Liver (tissue), 3 donors: ENCODE measurements around the gene CD300LG.

Source experiments
- ATF3 ChIP-seq: IDR thresholded peaks from 2 replicates; pipeline ENCODE4 v1.6.1; 2016; ENCODE audit warnings: antibody characterized with exemption
- CTCF ChIP-seq: fragments of 150-350 bp; IDR thresholded peaks from 2 replicates; pipeline ENCODE4 v1.5.1; 2017; ENCODE audit warnings: improper control_type of control experiment, low read depth, low read length; ENCODE audit not compliant: missing input control
- EGR1 ChIP-seq, 2 donors: IDR thresholded peaks; 2 replicates each; pipeline ENCODE4 v1.6.1; 2016 to 2018; ENCODE audit warnings: antibody characterized with exemption in 2 of 2, low read depth in 2 of 2
- FOXA1 ChIP-seq: IDR thresholded peaks from 2 replicates; pipeline ENCODE4 v1.6.1; 2016; ENCODE audit warnings: antibody characterized with exemption
- HNF4G ChIP-seq: IDR thresholded peaks from 2 replicates; pipeline ENCODE4 v1.6.1; 2016; ENCODE audit warnings: antibody characterized with exemption
- JUND ChIP-seq, 2 donors: IDR thresholded peaks; 2 replicates each; pipeline ENCODE4 v1.6.1; 2016; ENCODE audit warnings: antibody characterized with exemption in 2 of 2
- MAX ChIP-seq: IDR thresholded peaks from 2 replicates; pipeline ENCODE4 v1.6.1; 2016; ENCODE audit warnings: antibody characterized with exemption
- RAD21 ChIP-seq, 2 donors: IDR thresholded peaks; 2 replicates each; pipeline ENCODE4 v1.6.1; 2016; ENCODE audit warnings: antibody characterized with exemption in 2 of 2, mild to moderate bottlenecking in 2 of 2
- REST ChIP-seq: IDR thresholded peaks from 2 replicates; pipeline ENCODE4 v1.6.1; 2016; ENCODE audit warnings: antibody characterized with exemption, mild to moderate bottlenecking
- TAF1 ChIP-seq: conservative IDR thresholded peaks from 2 replicates; pipeline ENCODE4 v1.6.1; 2016; ENCODE audit warnings: antibody characterized with exemption, mild to moderate bottlenecking
- ZBTB33 ChIP-seq: IDR thresholded peaks from 2 replicates; pipeline ENCODE4 v1.6.1; 2016; ENCODE audit warnings: antibody characterized with exemption
- donor health status: healthy.
- donor health status: healthy.

GRCh38 chr17:43846221-43846712 lies 709 bp upstream of the CD300LG start:
- TF ChIP-seq CTCF (peak; percentile 96), REST (no peak), RAD21 (IDR thresholded peaks at IDR 0.05) (peak; percentile 92 to 93), MAX (no peak), ATF3 (no peak), ZBTB33 (no peak), TAF1 (no peak), EGR1 (IDR thresholded peaks at IDR 0.05; ENCODE audit: low read depth in 2 of 2) (no peak), HNF4G (no peak), FOXA1 (no peak), JUND (IDR thresholded peaks at IDR 0.05) (no peak)
